HepG2 (cell line): Measurements from ENCODE around the gene CASKIN2. TPM values are rescaled to one million over a fixed set of nuclear protein-coding genes. Genes with fewer than 3 reads are reported as not detected.

Experiments used
- ARID5B ChIP-seq: IDR thresholded peaks from 2 replicates; pipeline ENCODE4 v1.4.0; 2020; ENCODE audit warnings: mild to moderate bottlenecking, missing genetic modification reagents
- ATM ChIP-seq: fragments of 450-650 bp; IDR thresholded peaks from 2 replicates; pipeline ENCODE4 v1.7.1; 2017; ENCODE audit warnings: mild to moderate bottlenecking, borderline replicate concordance
- EP300 ChIP-seq, 3 experiments: sonication (generic) in 1 of 3; formaldehyde crosslinking in 1 of 3; IDR thresholded peaks; 2 replicates each; pipeline versions ENCODE4 v1.5.1 to v1.6.1; 2011 to 2020; ENCODE audit warnings: low read depth in 2 of 3, low read length in 2 of 3, borderline replicate concordance in 1 of 3, improper control_type of control experiment in 1 of 3, mild to moderate bottlenecking in 1 of 3, missing genetic modification reagents in 1 of 3, moderate library complexity in 1 of 3
- HOXD1 ChIP-seq: sonication (generic); formaldehyde crosslinking; IDR thresholded peaks from 2 replicates; pipeline ENCODE4 v1.5.0; 2020; ENCODE audit warnings: missing genetic modification reagents
- MIXL1 ChIP-seq: IDR thresholded peaks from 2 replicates; pipeline ENCODE4 v1.6.1; 2016
- NCOA2 ChIP-seq: sonication (generic); formaldehyde crosslinking; IDR thresholded peaks from 2 replicates; pipeline ENCODE4 v1.8.0; 2022; ENCODE audit warnings: inconsistent platforms
- PATZ1 ChIP-seq: sonication (generic); formaldehyde crosslinking; IDR thresholded peaks from 2 replicates; pipeline ENCODE4 v1.4.0; 2020; ENCODE audit warnings: missing genetic modification reagents
- PCBP1 ChIP-seq: fragments of 200-400 bp; formaldehyde crosslinking; IDR thresholded peaks from 2 replicates; pipeline ENCODE4 v1.6.1; 2017; ENCODE audit warnings: mild to moderate bottlenecking, low read depth, low read length, borderline replicate concordance
- RAD21 ChIP-seq: fragments of 450-650 bp; formaldehyde crosslinking; IDR thresholded peaks from 2 replicates; pipeline ENCODE4 v1.5.0; 2020; ENCODE audit warnings: mild to moderate bottlenecking
- SMAD9 ChIP-seq: sonication (generic); formaldehyde crosslinking; IDR thresholded peaks from 2 replicates; pipeline ENCODE4 v1.5.1; 2020; ENCODE audit warnings: mild to moderate bottlenecking, missing genetic modification reagents
- TSC22D2 ChIP-seq: sonication (generic); formaldehyde crosslinking; IDR thresholded peaks from 2 replicates; pipeline ENCODE4 v1.5.1; 2020; ENCODE audit warnings: missing genetic modification reagents, mild to moderate bottlenecking, borderline replicate concordance
- U2AF2 ChIP-seq: fragments of 200-400 bp; formaldehyde crosslinking; IDR thresholded peaks from 2 replicates; pipeline ENCODE4 v1.6.1; 2017; ENCODE audit warnings: low read depth, mild to moderate bottlenecking, low read length
- ZBTB33 ChIP-seq: sonication (generic); formaldehyde crosslinking; IDR thresholded peaks from 2 replicates; pipeline ENCODE4 v1.4.0; 2020; ENCODE audit warnings: missing genetic modification reagents
- ZFAT ChIP-seq: sonication (generic); formaldehyde crosslinking; conservative IDR thresholded peaks from 2 replicates; pipeline ENCODE4 v1.8.1; 2023; ENCODE audit warnings: missing genetic modification reagents, inconsistent platforms
- ZNF546 ChIP-seq: sonication (generic); formaldehyde crosslinking; conservative IDR thresholded peaks from 2 replicates; pipeline ENCODE4 v1.8.1; 2023; ENCODE audit warnings: mild to moderate bottlenecking, missing genetic modification reagents
- ZNF567 ChIP-seq: sonication (generic); formaldehyde crosslinking; IDR thresholded peaks from 2 replicates; pipeline ENCODE4 v1.8.1; 2023; ENCODE audit warnings: mild to moderate bottlenecking, missing genetic modification reagents, borderline replicate concordance
- ZNF770 ChIP-seq: sonication (generic); formaldehyde crosslinking; IDR thresholded peaks from 2 replicates; pipeline ENCODE4 v1.5.0; 2020; ENCODE audit warnings: mild to moderate bottlenecking, missing genetic modification reagents
- ZNF850 ChIP-seq: sonication (generic); formaldehyde crosslinking; conservative IDR thresholded peaks from 2 replicates; pipeline ENCODE4 v1.9.0; 2021; ENCODE audit warnings: mild to moderate bottlenecking, missing genetic modification reagents
- polyA plus RNA-seq, 8 experiments: library from polyadenylated mRNA; depleted of rRNA in 3 of 8; stranded (reverse) in 7 of 8; unstranded in 1 of 8; fragments of >200 nt; fragmentation: Illumina TruSeq in 4 of 8; extraction: Trizol in 4 of 8; gene quantifications; 2 replicates each; pipeline versions ENCODE4 v1.2.1 to v1.2.3, GENCODE V29; 2011 to 2016; ENCODE audit warnings: low read depth in 4 of 8, missing spikeins in 1 of 8, mixed read lengths in 1 of 8; ENCODE audit not compliant: insufficient read depth in 1 of 8
- total RNA-seq, 5 experiments: library from RNA; depleted of rRNA; stranded (reverse); fragments of >200 nt; fragmentation: Illumina TruSeq; extraction: Trizol; gene quantifications; 2 replicates each; pipeline ENCODE4 v1.2.3, GENCODE V29; 2016; ENCODE audit warnings: low read depth in 1 of 5

Gene CASKIN2
- total and polyA plus RNA-seq, 2 of the 13 experiments (the other 11 are each of a cell fraction or from before 2014, with no cell fraction given): 5.2 to 7.8 TPM

GRCh38 chr17:75552425-75553294 is 37.3 kb upstream of the CASKIN2 start (continued):
- TF ChIP-seq PATZ1 (peak; percentile 99), ZFAT (CRISPR knock-in tag) (no peak), U2AF2 (no peak), SMAD9 (CRISPR knock-in tag) (no peak), TSC22D2 (CRISPR knock-in tag) (no peak; the same call in 1 of the 2 replicates), ZBTB33 (0 out of 2 replicates have a peak, but pooled peaks have one; percentile 10), RAD21 (CRISPR knock-in tag) (peak; percentile 75), ZNF567 (CRISPR knock-in tag) (peak; percentile 85; the same call in 1 of the 2 replicates), ZNF770 (0 out of 2 replicates have a peak, but pooled peaks have one; percentile 48), MIXL1 (CRISPR knock-in tag) (0 out of 2 replicates have a peak, but pooled peaks have one; percentile 16), NCOA2 (CRISPR knock-in tag) (peak; percentile 81), ARID5B (CRISPR knock-in tag) (peak; percentile 65; the same call in 1 of the 2 replicates), ATM (no peak), ZNF546 (CRISPR knock-in tag) (no peak), HOXD1 (CRISPR knock-in tag) (peak; percentile 58; the same call in 1 of the 2 replicates), PCBP1 (no peak), ZNF850 (CRISPR knock-in tag) (no peak), EP300 (IDR thresholded peaks at IDR 0.05; ENCODE audit: low read depth in 2 of 2, low read length in 2 of 2) (peak; percentile 62 to 65; a peak in 2 of 4 replicates), EP300 (CRISPR knock-in tag; IDR thresholded peaks at IDR 0.05; ENCODE audit: borderline replicate concordance) (no peak)
